Keratinocyte (primary cell): ENCODE results near the gene QRICH1. TPM values are rescaled to one million over a fixed set of nuclear protein-coding genes. Genes with fewer than 3 reads are reported as not detected.
A peak's percentile ranks its signal among the peaks of the same experiment; 100 is the strongest.
"Not testable (repeated sequence)": the region's sequence is repeated elsewhere in the genome, so short reads cannot be mapped to it uniquely, and the experiment has no call there.

Experiments
- DNase-seq: peaks from one replicate; pipeline ENCODE4 v3.0.0-alpha.2; 2011; ENCODE audit warnings: low read depth, missing footprints, low spot score
- FAIRE-seq: peaks from 2 replicates; lab custom pipeline; 2011; peaks lifted over from hg19 to GRCh38; lab: Jason Lieb, UNC
- H2AFZ ChIP-seq: 2 replicates; pipeline ENCODE4 v1.6.0; 2012; ENCODE audit warnings: low read length, control low read depth, inconsistent platforms; ENCODE audit not compliant: control insufficient read depth
- H3K27ac ChIP-seq: 2 replicates; pipeline ENCODE4 v1.5.1; 2011; ENCODE audit warnings: low read length; ENCODE audit not compliant: control insufficient read depth, insufficient read depth
- H3K27me3 ChIP-seq: 3 replicates; pipeline ENCODE4 v1.6.0; 2011; ENCODE audit warnings: low read length; ENCODE audit not compliant: control insufficient read depth, insufficient read depth; ENCODE audit errors: extremely low read depth
- H3K36me3 ChIP-seq, 2 experiments: 2 replicates in 1 of 2; 3 replicates in 1 of 2; pipeline ENCODE4 v1.5.1; 2011; ENCODE audit warnings: low read length in 2 of 2, mild to moderate bottlenecking in 1 of 2; ENCODE audit not compliant: control insufficient read depth in 2 of 2, insufficient read depth in 2 of 2; ENCODE audit errors: extremely low read depth in 1 of 2
- H3K4me1 ChIP-seq: 3 replicates; pipeline ENCODE4 v1.5.1; 2011; ENCODE audit warnings: low read length; ENCODE audit not compliant: control insufficient read depth, insufficient read depth; ENCODE audit errors: extremely low read depth
- H3K4me2 ChIP-seq: 3 replicates; pipeline ENCODE4 v1.6.0; 2011; ENCODE audit warnings: low read depth, low read length; ENCODE audit not compliant: control insufficient read depth, insufficient read depth; ENCODE audit errors: extremely low read depth
- H3K4me3 ChIP-seq, 3 experiments: fragments of 200-600 bp in 1 of 3; sonication (generic) in 1 of 3; 2 replicates in 2 of 3; 3 replicates in 1 of 3; pipeline ENCODE4 v1.5.1; 2011 to 2016; ENCODE audit warnings: low read length in 3 of 3, mild to moderate bottlenecking in 3 of 3, control low read depth in 2 of 3, inconsistent platforms in 1 of 3, low read depth in 1 of 3, mixed read lengths in 1 of 3, mixed run types in 1 of 3, moderate library complexity in 1 of 3; ENCODE audit not compliant: control insufficient read depth in 2 of 3, insufficient read depth in 2 of 3; ENCODE audit errors: extremely low read depth in 1 of 3
- H3K79me2 ChIP-seq: 2 replicates; pipeline ENCODE4 v1.6.0; 2012; ENCODE audit warnings: low read length; ENCODE audit not compliant: control insufficient read depth, insufficient read depth
- H3K9ac ChIP-seq: 3 replicates; pipeline ENCODE4 v1.6.0; 2011; ENCODE audit warnings: low read length; ENCODE audit not compliant: control insufficient read depth, insufficient read depth; ENCODE audit errors: extremely low read depth
- H3K9me1 ChIP-seq: 3 replicates; pipeline ENCODE4 v1.6.0; 2011; ENCODE audit warnings: low read length; ENCODE audit not compliant: control insufficient read depth, insufficient read depth; ENCODE audit errors: extremely low read depth
- H3K9me3 ChIP-seq: 2 replicates; pipeline ENCODE4 v1.5.1; 2012; ENCODE audit warnings: low read depth, low read length; ENCODE audit not compliant: control insufficient read depth
- H4K20me1 ChIP-seq: 3 replicates; pipeline ENCODE4 v1.6.0; 2011; ENCODE audit warnings: low read length; ENCODE audit not compliant: control insufficient read depth, insufficient read depth; ENCODE audit errors: extremely low read depth
- EZH2 ChIP-seq: IDR thresholded peaks from one replicate; pipeline ENCODE4 v1.6.1; 2012; ENCODE audit warnings: inconsistent platforms, mild to moderate bottlenecking, low read length, moderate library complexity
- dilution Hi-C: fragments of 300-500 bp; cut with MboI; formaldehyde crosslinking; loops from one replicate; pipeline ENCODE4 v1.7.0; 2020; ENCODE audit warnings: low sequenced_read_pairs; ENCODE audit not compliant: extremely low pct_ligation_motif_present
- polyA plus RNA-seq, 5 experiments: library from polyadenylated mRNA; depleted of rRNA in 3 of 5; stranded (reverse) in 3 of 5; stranded (forward) in 1 of 5; unstranded in 1 of 5; fragments of >200 nt; gene quantifications; 1 replicate in 1 of 5; 2 replicates in 3 of 5; 3 replicates in 1 of 5; pipeline versions ENCODE4 v1.2.1 to v1.2.3, GENCODE V29; 2011 to 2012; ENCODE audit warnings: missing spikeins in 2 of 5, low read depth in 1 of 5, low replicate concordance in 1 of 5
- TF ChIP-seq, protein P1 (sequence below), 3 experiments: IDR thresholded peaks in 1 of 3; conservative IDR thresholded peaks in 1 of 3; optimal IDR thresholded peaks in 1 of 3; 2 replicates in 2 of 3; 3 replicates in 1 of 3; pipeline versions ENCODE3 to v1.5.1; 2011; ENCODE audit warnings: low read length in 3 of 3, mild to moderate bottlenecking in 3 of 3, moderate library complexity in 2 of 3, control low read depth in 1 of 3, inconsistent platforms in 1 of 3; ENCODE audit not compliant: insufficient read depth in 2 of 3; ENCODE audit errors: extremely low read depth in 1 of 3

The QRICH1 gene
- polyA plus RNA-seq, 1 donor (not counting 4 experiments of a cell fraction or from before 2014, with no cell fraction given): 60.4 TPM

DNA sequence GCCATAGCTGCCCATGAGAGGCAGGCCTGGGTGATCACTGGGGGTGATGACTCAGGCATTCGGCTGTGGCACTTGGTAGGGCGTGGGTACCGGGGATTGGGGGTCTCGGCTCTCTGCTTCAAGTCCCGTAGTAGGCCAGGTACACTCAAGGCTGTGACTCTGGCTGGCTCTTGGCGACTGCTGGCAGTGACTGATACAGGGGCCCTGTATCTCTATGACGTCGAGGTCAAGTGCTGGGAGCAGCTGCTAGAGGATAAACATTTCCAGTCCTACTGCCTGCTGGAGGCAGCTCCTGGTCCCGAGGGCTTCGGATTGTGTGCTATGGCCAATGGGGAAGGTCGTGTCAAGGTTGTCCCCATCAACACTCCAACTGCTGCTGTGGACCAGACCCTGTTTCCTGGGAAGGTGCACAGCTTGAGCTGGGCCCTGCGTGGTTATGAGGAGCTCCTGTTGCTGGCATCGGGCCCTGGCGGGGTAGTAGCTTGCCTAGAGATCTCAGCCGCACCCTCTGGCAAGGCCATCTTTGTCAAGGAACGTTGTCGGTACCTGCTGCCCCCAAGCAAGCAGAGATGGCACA, 81.3 kb downstream of the QRICH1 start:
- dilution Hi-C loops: no loop called here

GRCh38 chr3:49009396-49009795, 84.5 kb downstream of the QRICH1 start:
- H3K9ac ChIP-seq: no peak overlapping the region
- peaks cover 48% of the 10 kb centered on the region for H3K79me2 ChIP-seq
- no peaks in the 10 kb centered on the region for H3K27me3 ChIP-seq
- H2AFZ ChIP-seq: no peak overlapping the region
- DNase-seq (no peak), FAIRE-seq (no peak)
- peaks cover 13% of the 10 kb centered on the region for H3K9me1 ChIP-seq
- no peak overlapping the region for H3K4me3 ChIP-seq
- dilution Hi-C loops: no loop called here
- peaks cover 21% of the 10 kb centered on the region for H4K20me1 ChIP-seq
- H3K36me3 ChIP-seq: peaks cover 5 to 29% of the 10 kb centered on the region in 2 experiments
- H3K9me3 ChIP-seq: no peaks in the 10 kb centered on the region
- no peak overlapping the region for H3K27ac ChIP-seq
- H3K4me2 ChIP-seq: no peak overlapping the region
- TF ChIP-seq, protein P1, sequence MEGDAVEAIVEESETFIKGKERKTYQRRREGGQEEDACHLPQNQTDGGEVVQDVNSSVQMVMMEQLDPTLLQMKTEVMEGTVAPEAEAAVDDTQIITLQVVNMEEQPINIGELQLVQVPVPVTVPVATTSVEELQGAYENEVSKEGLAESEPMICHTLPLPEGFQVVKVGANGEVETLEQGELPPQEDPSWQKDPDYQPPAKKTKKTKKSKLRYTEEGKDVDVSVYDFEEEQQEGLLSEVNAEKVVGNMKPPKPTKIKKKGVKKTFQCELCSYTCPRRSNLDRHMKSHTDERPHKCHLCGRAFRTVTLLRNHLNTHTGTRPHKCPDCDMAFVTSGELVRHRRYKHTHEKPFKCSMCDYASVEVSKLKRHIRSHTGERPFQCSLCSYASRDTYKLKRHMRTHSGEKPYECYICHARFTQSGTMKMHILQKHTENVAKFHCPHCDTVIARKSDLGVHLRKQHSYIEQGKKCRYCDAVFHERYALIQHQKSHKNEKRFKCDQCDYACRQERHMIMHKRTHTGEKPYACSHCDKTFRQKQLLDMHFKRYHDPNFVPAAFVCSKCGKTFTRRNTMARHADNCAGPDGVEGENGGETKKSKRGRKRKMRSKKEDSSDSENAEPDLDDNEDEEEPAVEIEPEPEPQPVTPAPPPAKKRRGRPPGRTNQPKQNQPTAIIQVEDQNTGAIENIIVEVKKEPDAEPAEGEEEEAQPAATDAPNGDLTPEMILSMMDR (optimal IDR thresholded peaks at IDR 0.05 in 1 of 3, IDR thresholded peaks at IDR 0.05 in 1 of 3, conservative IDR thresholded peaks at IDR 0.05 in 1 of 3; ENCODE audit: extremely low read depth in 1 of 3, insufficient read depth in 2 of 3, low read length in 3 of 3): no peak
- no peak for TF ChIP-seq EZH2
- peaks cover 23% of the 10 kb centered on the region for H3K4me1 ChIP-seq

More for the DNA sequence above, 81.3 kb downstream of the QRICH1 start:
- Histone ChIP-seq H3K4me2 (no peak overlapping the region), H3K79me2 (peaks cover 47% of the 10 kb centered on the region), H3K9me3 (no peaks in the 10 kb centered on the region), H2AFZ (no peak overlapping the region), H3K4me3 (no peak overlapping the region), H4K20me1 (peaks cover 27% of the 10 kb centered on the region), H3K27ac (no peak overlapping the region), H3K36me3 (peaks cover 15 to 52% of the 10 kb centered on the region in 2 experiments), H3K27me3 (no peaks in the 10 kb centered on the region), H3K9me1 (peaks cover 15% of the 10 kb centered on the region), H3K9ac (no peak overlapping the region), H3K4me1 (peaks cover 22% of the 10 kb centered on the region)
- DNase-seq: no peak
- TF ChIP-seq EZH2: no peak
- TF ChIP-seq, protein P1 (optimal IDR thresholded peaks at IDR 0.05 in 1 of 3, IDR thresholded peaks at IDR 0.05 in 1 of 3, conservative IDR thresholded peaks at IDR 0.05 in 1 of 3; ENCODE audit: extremely low read depth in 1 of 3, insufficient read depth in 2 of 3, low read length in 3 of 3): no peak
- FAIRE-seq: no peak

- DNase-seq, FAIRE-seq, H3K27ac ChIP-seq, H3K9me3 ChIP-seq, H2AFZ ChIP-seq, dilution Hi-C loops, H3K27me3 ChIP-seq: not testable (repeated sequence)
- H3K36me3 ChIP-seq: peaks cover 0 to 21% of the 10 kb centered on the region in 2 experiments
- peak overlapping the region; percentile 97 for H3K4me2 ChIP-seq
- H3K4me1 ChIP-seq: peaks cover 23% of the 10 kb centered on the region
- peak overlapping the region; percentile 98 for H3K9ac ChIP-seq
- H3K79me2 ChIP-seq: peaks cover 46% of the 10 kb centered on the region
- H4K20me1 ChIP-seq: peaks cover 13% of the 10 kb centered on the region
- H3K4me3 ChIP-seq: peak overlapping the region in 2 of 3 experiments; percentile 91 to 94
- peaks cover 12% of the 10 kb centered on the region for H3K9me1 ChIP-seq
Measured at GRCh38 chr3:49008627-49009026, 85.2 kb downstream of the QRICH1 start.
